Smooth muscle cell of the brain vasculature (primary cell): ENCODE measurements around the gene MYDGF.

Experiments
- DNase-seq: peaks from one replicate; pipeline ENCODE4 v3.0.0-alpha.2; 2012; ENCODE audit warnings: low read depth, low spot score

The MYDGF gene

GRCh38 chr19:4675346-4675745, 5.2 kb upstream of the MYDGF start:
- no peak for DNase-seq

GRCh38 chr19:4673726-4674125, 3.6 kb upstream of the MYDGF start:
- no peak for DNase-seq

- DNase-seq: no peak
These were observed 3.1 kb upstream of the MYDGF start for GRCh38 chr19:4673216-4673615.

GRCh38 chr19:4671185-4671851, 1.2 kb upstream of the MYDGF start:
- no peak for DNase-seq

DNA sequence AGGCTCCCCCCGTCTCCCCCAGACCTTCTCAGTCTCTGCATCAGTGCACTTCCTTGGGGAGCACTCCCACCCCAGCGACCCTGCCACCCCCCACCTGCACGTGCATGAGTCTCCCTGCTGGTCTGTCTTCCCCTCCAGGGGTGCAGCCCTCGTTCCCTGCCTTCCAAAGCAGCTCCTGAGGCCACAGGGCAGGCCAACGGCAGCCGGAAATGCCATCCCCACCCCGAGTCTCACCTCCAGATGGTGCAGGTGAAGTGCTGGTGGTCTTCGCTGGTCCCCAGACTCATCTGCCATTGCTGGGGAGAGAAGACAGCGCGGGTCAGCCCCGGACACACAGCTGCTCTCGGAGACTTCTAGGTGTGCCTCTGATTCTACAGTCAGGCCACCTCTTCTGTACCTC, 5.5 kb downstream of the MYDGF start:
- no peak for DNase-seq

- DNase-seq: no peak
These were observed 7.3 kb downstream of the MYDGF start for GRCh38 chr19:4662812-4663211.

GRCh38 chr19:4662020-4662695, 8.0 kb downstream of the MYDGF start:
- no peak for DNase-seq

DNA sequence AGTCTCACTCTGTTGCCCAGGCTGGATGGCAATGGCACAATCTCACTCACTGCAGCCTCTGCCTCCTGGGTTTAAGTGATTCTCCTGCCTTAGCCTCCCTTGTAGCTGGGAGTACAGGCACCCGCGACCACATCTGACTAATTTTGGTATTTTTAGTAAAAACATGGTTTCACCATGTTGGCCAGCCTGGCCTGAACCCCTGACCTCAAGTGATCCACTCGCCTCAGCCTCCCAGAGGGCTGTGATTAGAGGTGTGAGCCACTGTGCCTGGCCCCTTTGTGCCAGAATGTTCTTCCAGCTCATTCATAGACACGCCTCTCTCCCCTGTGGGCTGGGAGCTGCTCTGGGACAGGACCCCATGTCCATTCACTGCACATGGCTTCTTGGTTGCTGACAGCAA, 9.1 kb downstream of the MYDGF start:
- no peak for DNase-seq

- no peak for DNase-seq
These were observed 9.9 kb downstream of the MYDGF start for GRCh38 chr19:4660181-4660791.

DNA sequence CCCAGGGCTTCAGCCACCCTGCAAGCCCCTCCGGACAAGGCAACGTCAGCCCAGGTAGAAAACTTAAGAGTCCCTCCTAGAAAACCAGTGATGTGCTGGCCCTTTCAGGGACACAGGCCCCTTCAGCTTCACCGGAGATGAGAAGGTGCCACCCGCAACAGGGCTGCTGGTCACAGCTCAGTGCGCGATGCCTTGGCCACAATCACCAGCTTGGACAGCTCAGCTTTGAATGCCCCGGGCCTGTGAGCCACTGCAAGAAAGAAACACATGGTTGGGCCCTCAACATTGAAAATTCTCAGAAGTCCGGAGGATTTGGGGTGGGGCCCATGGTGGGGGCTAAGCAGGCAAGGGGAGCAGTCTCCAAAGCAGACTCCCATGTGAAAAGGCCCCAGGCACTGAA, 12.3 kb downstream of the MYDGF start:
- no peak for DNase-seq

- DNase-seq: no peak
These were observed 12.9 kb downstream of the MYDGF start for GRCh38 chr19:4657262-4657661.

DNA sequence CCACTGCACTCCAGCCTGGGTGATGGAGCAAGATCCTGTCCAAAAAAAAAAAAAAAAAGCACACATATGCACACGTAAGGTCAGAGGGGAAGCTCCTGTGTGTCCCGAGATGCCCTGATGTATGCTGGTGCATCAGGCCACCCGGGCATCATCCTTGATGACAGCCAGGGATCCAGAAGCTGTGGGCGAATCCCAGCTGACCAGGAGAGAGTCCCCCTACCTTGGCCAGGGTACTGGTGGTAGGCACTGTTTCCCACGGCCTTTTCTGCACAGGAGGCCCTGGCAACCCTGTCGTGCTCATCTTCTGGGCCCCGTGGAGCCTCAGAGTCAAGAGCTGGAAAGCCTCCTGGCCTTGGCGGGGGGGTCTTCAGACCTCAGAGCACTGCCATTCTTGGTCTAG, 14.0 kb downstream of the MYDGF start:
- no peak for DNase-seq

DNA sequence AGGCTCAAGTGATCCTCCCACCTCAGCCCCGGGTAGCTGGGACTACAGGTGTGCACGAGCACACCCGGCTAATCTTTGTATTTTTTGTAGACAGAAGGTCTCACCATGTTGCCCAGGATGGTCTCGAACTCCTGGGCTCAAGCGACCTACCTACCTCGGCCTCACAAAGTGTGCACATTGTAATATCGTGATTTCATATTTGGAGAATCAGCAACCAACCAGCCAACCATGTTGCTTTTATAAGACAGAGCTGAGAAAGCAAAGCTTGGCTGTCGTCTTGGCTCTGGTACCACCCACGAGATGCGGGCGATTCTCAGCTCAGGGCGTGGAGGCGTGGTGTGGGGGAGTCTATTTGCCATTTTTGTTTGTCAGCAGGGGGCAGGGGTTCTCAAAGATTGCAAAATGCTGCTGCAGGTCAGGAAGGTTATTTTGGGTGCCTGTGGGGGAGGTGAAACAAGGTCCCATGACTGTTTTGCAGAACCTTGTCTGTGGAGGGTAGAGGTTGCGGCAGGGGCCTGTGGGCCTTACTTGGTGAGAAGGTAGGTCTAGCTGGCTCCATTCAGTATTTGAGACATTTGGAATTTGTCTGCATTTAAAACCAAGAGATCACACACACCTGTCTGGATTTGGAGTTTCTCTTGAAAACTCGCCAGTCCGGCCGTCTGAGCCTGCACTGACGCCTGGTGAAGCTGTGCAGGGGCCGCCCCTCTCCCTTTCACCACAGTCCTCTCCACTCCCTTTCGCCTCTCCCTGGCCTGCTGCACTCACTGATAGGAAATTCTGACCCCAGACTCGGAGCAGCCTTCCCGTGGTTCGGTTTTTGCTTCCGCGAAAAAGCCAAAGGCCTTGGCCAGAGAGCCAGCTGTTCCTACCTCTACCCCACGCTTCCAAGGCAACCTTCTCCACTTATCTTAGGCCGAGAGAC, 15.4 kb downstream of the MYDGF start:
- DNase-seq: no peak

DNA sequence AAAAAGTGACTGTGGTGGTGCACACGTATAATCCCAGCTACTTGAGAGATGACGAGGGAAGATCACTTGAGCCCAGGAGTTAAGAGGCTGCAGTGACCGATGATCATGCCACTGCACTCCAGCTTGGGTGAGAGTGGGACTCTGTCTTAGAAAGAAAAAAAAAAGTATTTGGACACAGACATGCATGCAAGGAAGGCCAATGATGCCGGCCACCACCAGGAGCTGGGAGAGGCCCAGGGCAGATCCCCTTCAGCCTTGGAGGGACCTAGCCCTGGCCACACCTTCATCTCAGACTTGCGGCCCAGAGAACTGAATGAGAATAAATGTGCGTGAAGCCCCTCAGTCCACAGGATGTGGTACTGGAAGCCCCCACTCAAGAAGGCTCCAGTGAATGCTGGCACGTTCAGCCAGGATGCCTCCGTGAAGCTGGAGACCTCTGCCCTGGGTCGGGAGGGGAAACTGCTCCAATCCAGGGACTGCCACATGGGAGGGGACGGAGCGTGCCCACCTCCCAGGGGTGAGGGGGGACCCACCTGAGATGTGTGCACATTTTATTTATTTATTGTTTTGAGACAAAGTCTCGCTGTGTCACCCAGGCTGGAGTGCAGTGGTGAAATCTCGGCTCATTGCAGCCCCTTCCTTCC, 16.2 kb downstream of the MYDGF start:
- no peak for DNase-seq

GRCh38 chr19:4652075-4652474, 18.1 kb downstream of the MYDGF start:
- no peak for DNase-seq

DNA sequence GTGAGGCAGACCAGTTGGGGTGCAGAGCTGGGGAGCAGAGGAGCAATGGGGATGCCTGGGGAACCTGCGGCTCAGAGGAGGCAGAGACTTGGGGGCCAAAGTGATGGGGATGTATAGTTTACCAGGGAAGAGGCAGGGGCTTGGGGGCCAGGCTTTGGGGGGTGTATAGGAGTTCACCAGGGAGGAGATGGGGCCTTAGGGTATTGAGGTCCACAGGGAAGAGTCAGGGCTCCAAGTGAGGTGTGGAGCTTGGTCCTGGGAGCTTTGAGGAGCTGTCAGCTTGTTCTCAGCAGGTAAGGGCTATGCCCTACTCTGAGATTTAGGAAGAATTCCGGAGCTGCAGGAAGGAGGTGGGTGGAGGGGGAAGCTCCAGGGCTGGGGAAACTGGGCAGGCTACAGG, 20.0 kb downstream of the MYDGF start:
- no peak for DNase-seq

GRCh38 chr19:4649392-4650047, 20.6 kb downstream of the MYDGF start:
- no peak for DNase-seq

GRCh38 chr19:4647676-4648644, 22.2 kb downstream of the MYDGF start:
- no peak for DNase-seq

DNA sequence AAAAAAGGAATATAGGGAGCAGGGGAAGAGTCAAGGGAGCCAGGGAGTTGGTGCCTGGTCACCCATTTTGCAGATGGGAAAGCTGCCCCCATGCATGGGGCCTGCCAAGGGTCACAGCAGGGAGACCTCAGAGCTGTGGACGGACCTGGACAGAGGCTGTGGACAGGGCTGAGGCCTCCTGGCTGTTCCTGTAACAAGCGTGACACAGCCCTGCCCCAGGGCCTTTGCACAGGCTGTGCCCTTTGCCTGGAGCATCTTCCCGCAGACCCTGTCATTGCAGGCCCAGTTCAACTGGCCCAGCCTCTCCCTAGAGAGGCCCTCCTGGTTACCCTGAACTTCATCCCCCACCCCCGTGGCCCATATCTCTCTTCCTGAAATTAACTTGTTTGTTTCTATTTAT, 24.4 kb downstream of the MYDGF start:
- DNase-seq: no peak

DNA sequence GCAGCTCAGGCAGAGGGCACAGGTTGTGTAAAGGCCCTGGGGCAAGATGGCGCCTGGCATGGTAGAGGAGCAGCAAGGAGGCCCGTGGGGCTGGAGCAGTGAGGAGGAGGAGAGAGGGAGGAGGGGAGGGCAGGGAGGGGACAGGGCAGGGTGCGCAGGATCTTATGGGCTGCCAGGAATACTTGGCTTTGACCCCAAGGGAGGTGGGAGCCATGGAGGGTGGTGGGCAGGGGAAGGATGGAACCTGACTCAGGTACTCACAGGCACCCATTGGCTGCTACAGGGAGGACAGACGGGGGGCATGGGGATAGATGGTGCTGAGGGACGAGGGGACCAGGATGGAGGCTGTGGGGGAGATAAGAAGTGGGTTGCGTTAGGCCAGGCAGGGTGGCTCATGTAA, 27.5 kb downstream of the MYDGF start:
- DNase-seq: no peak
